ENCODE results near the gene GAB2. TPM values are rescaled to one million over a fixed set of nuclear protein-coding genes. Genes with fewer than 3 reads are reported as not detected.

The GAB2 gene
- total RNA-seq, 1 experiment from 2014 or later, result 3.3 TPM

GRCh38 chr11:78349624-78350023, 68.0 kb downstream of the GAB2 start:
- Histone ChIP-seq H3K56ac (ENCODE audit: insufficient read length, low read depth, low read length) (no peak overlapping the region), H4K20me1 (ENCODE audit: control insufficient read depth, insufficient read depth, insufficient read length) (no peaks in the 10 kb centered on the region), H3K27me3 (ENCODE audit: insufficient read depth, low read length) (no peaks in the 10 kb centered on the region), H3K4me1 (ENCODE audit: insufficient read depth, low read length) (peaks cover 5% of the 10 kb centered on the region), H4K8ac (replicated peaks; ENCODE audit: insufficient read length, low read depth, low read length) (no peak overlapping the region), H2BK12ac (ENCODE audit: insufficient read length, low read depth, low read length) (no peak overlapping the region), H4K91ac (ENCODE audit: insufficient read length, low read depth, low read length) (no peak overlapping the region), H2AFZ (ENCODE audit: low read length) (no peak overlapping the region), H3K14ac (ENCODE audit: insufficient read depth, low read length) (no peak overlapping the region), H3K4me2 (ENCODE audit: insufficient read depth, insufficient read length, low read length) (no peak overlapping the region), H2BK120ac (ENCODE audit: low read depth, low read length, poor library complexity, severe bottlenecking) (no peak overlapping the region), H3T11ph (ENCODE audit: low read length) (no peak overlapping the region), H3K18ac (ENCODE audit: insufficient read length, low read depth, low read length) (no peak overlapping the region), H3K23ac (ENCODE audit: insufficient read length, low read depth, low read length) (no peak overlapping the region), H2BK20ac (ENCODE audit: low read depth, low read length, poor library complexity, severe bottlenecking) (no peak overlapping the region), H3K9ac (ENCODE audit: extremely low read depth, insufficient read length, low read length) (no peak overlapping the region), H3K79me2 (ENCODE audit: insufficient read depth, low read length) (no peaks in the 10 kb centered on the region), H2BK5ac (ENCODE audit: insufficient read length, low read length) (no peak overlapping the region), H2AK5ac (ENCODE audit: insufficient read length, low read length) (no peak overlapping the region), H3K23me2 (ENCODE audit: insufficient read length, low read depth, low read length, poor library complexity, severe bottlenecking) (no peaks in the 10 kb centered on the region), H4K5ac (ENCODE audit: insufficient read length, low read depth, low read length) (no peak overlapping the region), H2BK15ac (ENCODE audit: low read depth, low read length) (no peak overlapping the region), H3K4ac (ENCODE audit: low read depth, low read length) (no peak overlapping the region), H3K79me1 (ENCODE audit: insufficient read depth, low read depth, low read length, poor library complexity, severe bottlenecking) (no peaks in the 10 kb centered on the region), H3K9me3 (ENCODE audit: control insufficient read depth, low read depth, low read length) (no peaks in the 10 kb centered on the region), H3K27ac (ENCODE audit: insufficient read length, low read depth, low read length) (no peak overlapping the region)
- no peak for TF ChIP-seq CTCF (conservative IDR thresholded peaks at IDR 0.05)
- Mint-ChIP-seq H3K36me3 (ENCODE audit: insufficient read depth in 1 of 3, low read depth in 3 of 3) (no peaks in the 10 kb centered on the region), H3K4me1 (peaks cover 25 to 30% of the 10 kb centered on the region in 2 experiments), H3K27me3 (ENCODE audit: low read depth) (no peaks in the 10 kb centered on the region; the same call in 1 of the 2 replicates), H3K9me3 (no peaks in the 10 kb centered on the region), H3K27ac (no peak overlapping the region), H3K4me3 (no peak overlapping the region)
- no CpG with 5 or more reads among the region's 3 CpGs for WGBS (ENCODE audit: extremely low coverage, insufficient read length, low lambda C conversion rate)
- no peak for DNase-seq

Measured in H9 (cell line).